BJ (cell line): ENCODE results near the gene CD300A. TPM values are rescaled to one million over a fixed set of nuclear protein-coding genes. Genes with fewer than 3 reads are reported as not detected.

Experiments
- CTCF ChIA-PET: fragments of 350-600 bp; formaldehyde crosslinking; extraction: SDS; loops from one replicate; lab custom pipeline; 2021; ENCODE audit warnings: antibody characterized with exemption, inconsistent platforms; lab: Yijun Ruan, JAX
- POLR2A ChIA-PET: fragments of 300-600 bp; sonication (Branson Sonifier 250); formaldehyde crosslinking; extraction: SDS; loops from one replicate; lab custom pipeline; 2021; ENCODE audit warnings: antibody characterized with exemption; lab: Charles Lee
- DNase-seq: peaks from one replicate; pipeline ENCODE4 v3.0.0-alpha.2; 2011; ENCODE audit warnings: low read depth
- H3K27me3 ChIP-seq: 2 replicates; pipeline ENCODE4 v1.6.0; 2011; ENCODE audit warnings: low read length; ENCODE audit not compliant: control insufficient read depth, insufficient read depth
- H3K36me3 ChIP-seq: 2 replicates; pipeline ENCODE4 v1.5.1; 2011; ENCODE audit warnings: low read length; ENCODE audit not compliant: control insufficient read depth, insufficient read depth
- H3K4me3 ChIP-seq: 2 replicates; pipeline ENCODE4 v1.5.1; 2011; ENCODE audit warnings: low read depth, mild to moderate bottlenecking, control low read depth, low read length
- polyA plus RNA-seq: library from polyadenylated mRNA; depleted of rRNA; stranded (reverse); fragments of >200 nt; gene quantifications from 2 replicates; pipeline ENCODE4 v1.2.3, GENCODE V29; 2011
- TF ChIP-seq, protein P1 (sequence below): IDR thresholded peaks from 2 replicates; pipeline ENCODE4 v1.5.1; 2011; ENCODE audit warnings: low read depth, mild to moderate bottlenecking, control low read depth, inconsistent platforms, low read length, moderate library complexity; ENCODE audit not compliant: insufficient read depth

Gene CD300A
- polyA plus RNA-seq, 1 experiment = not detected

DNA sequence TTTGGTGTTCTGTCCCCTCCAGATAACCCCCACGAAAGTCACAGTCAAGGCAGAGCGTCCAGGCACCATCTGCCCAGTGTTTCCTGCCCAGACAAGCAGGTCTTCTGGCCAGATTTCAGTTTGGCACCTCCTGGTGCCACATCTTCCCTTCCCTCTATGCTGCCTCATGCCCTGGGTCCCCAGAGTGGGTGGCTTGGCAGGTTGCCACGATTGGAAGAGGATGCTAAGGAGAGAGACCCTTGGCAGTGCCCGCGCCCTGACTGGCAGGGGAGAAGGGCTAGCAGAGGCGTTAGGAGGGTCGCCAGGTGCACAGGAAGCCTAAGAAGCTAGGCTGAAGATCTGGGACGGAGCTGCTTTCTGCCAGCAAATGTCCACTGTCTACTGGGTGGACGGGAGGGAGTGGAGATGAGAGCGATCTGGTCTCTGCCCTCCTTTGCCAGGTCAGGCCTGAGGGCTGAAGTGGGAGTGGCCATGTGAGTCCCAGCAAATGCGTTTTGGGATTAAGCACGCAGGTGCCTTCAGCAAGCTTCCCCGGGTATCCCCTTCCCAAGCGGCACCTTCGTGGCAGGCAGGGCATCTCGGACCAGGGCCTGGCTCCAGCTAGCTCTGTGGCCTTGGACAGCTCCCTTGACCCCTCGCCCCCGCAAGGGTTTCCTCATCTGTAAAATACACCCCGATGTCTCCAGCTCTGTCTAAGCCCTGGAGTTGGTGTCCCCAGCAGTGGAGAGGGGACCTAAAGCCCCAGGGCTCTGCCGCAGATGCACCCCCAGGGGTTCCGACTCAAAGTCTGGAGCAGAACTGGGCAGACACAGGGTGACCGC is 13.4 kb upstream of the CD300A start:
- Histone ChIP-seq H3K27me3 (no peaks in the 10 kb centered on the region; the same call in 1 of the 2 replicates), H3K4me3 (no peak overlapping the region), H3K36me3 (no peaks in the 10 kb centered on the region)
- TF ChIP-seq, protein P1, sequence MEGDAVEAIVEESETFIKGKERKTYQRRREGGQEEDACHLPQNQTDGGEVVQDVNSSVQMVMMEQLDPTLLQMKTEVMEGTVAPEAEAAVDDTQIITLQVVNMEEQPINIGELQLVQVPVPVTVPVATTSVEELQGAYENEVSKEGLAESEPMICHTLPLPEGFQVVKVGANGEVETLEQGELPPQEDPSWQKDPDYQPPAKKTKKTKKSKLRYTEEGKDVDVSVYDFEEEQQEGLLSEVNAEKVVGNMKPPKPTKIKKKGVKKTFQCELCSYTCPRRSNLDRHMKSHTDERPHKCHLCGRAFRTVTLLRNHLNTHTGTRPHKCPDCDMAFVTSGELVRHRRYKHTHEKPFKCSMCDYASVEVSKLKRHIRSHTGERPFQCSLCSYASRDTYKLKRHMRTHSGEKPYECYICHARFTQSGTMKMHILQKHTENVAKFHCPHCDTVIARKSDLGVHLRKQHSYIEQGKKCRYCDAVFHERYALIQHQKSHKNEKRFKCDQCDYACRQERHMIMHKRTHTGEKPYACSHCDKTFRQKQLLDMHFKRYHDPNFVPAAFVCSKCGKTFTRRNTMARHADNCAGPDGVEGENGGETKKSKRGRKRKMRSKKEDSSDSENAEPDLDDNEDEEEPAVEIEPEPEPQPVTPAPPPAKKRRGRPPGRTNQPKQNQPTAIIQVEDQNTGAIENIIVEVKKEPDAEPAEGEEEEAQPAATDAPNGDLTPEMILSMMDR = no peak
- no peak for DNase-seq
- CTCF ChIA-PET = interaction anchor here (3.3 to 7.6 kb wide), 2 partner anchors 73 to 85 kb away, joined by 22 to 94 read pairs; partner anchors contain the start of gene GPR142
- POLR2A ChIA-PET = no interaction called here

DNA sequence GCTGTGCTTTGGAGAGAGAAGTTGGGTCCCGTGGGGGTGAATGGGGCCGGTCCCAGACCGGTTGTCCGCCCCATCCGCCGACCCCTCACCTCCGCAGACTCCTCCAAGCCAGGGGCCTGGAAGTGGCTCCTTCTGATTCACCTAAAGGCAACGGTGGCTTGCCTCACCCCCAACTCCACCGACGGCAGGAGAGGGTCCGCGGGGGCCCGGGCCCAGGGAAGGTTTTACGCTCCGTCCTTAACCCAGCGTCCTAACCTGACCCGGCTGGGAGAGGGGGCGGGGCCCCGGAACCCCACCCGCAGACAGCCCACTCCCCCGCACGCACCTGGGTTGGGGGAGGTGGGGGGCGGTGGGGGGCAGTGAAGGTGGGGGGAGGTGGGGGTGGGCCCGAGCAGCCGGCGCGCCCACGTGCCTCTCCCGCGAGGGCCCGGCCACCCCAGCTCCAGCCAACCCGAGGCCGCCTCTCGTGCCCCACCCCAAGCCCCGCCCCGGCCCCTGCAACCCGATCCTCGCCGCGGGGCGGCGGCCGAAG is 12.7 kb upstream of the CD300A start:
- CTCF ChIA-PET = interaction anchor here (2.7 to 7.6 kb wide), 2 partner anchors 85 to 91 kb away, joined by 8 to 94 read pairs; partner anchors contain the start of gene GPR142
- TF ChIP-seq, protein P1 = no peak
- Histone ChIP-seq H3K4me3 (peak overlapping the region; percentile 18; the same call in 1 of the 2 replicates), H3K36me3 (no peaks in the 10 kb centered on the region), H3K27me3 (no peaks in the 10 kb centered on the region; the same call in 1 of the 2 replicates)
- no peak for DNase-seq
- POLR2A ChIA-PET = no interaction called here

DNA sequence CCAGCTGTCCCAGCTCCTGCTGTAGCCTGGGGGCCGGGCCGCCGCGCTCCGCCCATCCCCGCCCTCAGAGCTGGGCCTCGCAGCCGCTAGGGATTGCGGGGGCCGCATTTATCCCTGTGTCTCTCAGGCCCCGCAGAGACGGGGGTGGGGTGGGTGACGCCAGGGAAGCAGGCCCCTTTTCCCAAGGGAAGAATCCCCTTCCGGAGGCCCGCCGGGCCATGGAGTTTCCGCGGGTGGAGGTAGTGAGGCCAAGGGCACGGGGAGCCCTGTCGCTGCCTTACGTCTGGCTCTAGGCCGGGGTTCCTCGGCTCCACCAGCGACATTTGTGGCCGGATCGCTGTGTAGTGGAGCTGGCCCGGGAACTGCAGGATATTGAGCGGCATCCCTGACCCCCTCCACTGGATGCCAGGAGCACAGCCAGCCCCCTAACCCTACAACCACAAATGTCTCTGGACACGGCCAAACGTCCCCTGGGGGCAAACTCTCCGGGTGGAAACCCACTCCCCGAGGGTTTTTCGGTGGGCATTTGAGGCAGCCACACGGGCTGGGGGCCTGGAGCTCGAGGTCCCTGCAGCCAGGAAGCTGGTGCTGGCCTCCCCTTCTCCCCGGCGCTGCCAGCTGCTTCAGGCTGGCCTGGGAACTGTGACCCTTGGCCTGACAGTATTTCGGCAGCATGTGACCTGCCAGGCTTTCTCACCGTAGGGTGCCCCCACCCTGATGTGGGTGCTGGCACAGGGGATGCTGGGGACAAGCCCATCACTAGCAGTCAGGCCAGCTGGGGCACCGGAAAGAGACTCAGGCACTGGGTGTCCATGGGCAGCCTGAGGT is 12.0 kb upstream of the CD300A start:
- peak overlapping the region; percentile 14 for H3K4me3 ChIP-seq
- TF ChIP-seq, protein P1 = peak; percentile 11; the same call in 1 of the 2 replicates
- no peak for DNase-seq
- no peaks in the 10 kb centered on the region; the same call in 1 of the 2 replicates for H3K27me3 ChIP-seq
- no peaks in the 10 kb centered on the region for H3K36me3 ChIP-seq
- ChIA-PET CTCF (interaction anchor here (0.9 to 7.6 kb wide), 3 partner anchors 86 to 251 kb away, joined by 3 to 94 read pairs (median 8); partner anchors contain the start of genes GPR142 and RPL38), POLR2A (no interaction called here)

DNA sequence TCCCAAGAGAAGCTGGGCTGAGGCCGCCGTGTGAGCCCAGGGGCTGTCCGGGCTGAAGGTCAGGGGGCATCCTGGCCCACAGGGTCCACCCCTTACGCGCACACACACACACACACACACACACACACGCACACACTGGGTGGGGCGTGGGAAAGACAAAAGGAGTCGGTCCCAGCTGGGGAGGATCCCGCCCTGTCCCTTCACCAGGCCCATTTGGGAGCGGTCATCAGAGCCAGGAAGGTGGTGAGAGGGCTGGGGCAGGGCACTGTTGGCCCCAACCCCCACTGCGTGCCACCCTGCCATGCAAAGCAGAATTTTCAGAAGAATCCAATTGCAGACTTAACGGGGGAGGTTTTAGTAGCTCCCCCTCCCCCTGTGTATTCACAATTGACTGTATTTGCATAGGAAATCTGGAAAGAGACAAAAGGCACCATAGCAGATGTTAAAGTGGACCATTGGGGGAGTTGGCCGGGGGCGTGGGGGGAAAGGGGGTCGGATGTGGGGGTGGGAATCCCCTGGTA is 11.3 kb upstream of the CD300A start:
- no peaks in the 10 kb centered on the region for H3K36me3 ChIP-seq
- TF ChIP-seq, protein P1 = no peak
- ChIA-PET POLR2A (no interaction called here), CTCF (interaction anchor here (0.9 to 7.6 kb wide), 4 partner anchors 39 to 251 kb away, joined by 3 to 94 read pairs (median 6); partner anchors contain the start of genes GPR142 and RPL38)
- no peaks in the 10 kb centered on the region; the same call in 1 of the 2 replicates for H3K27me3 ChIP-seq
- no peak for DNase-seq
- H3K4me3 ChIP-seq = no peak overlapping the region
